ENCODE measurements around the gene SLC6A11. TPM values are rescaled to one million over a fixed set of nuclear protein-coding genes. Genes with fewer than 3 reads are reported as not detected.

SLC6A11 gene
- total RNA-seq, 1 donor from 2014 or later: 4.1 TPM

DNA sequence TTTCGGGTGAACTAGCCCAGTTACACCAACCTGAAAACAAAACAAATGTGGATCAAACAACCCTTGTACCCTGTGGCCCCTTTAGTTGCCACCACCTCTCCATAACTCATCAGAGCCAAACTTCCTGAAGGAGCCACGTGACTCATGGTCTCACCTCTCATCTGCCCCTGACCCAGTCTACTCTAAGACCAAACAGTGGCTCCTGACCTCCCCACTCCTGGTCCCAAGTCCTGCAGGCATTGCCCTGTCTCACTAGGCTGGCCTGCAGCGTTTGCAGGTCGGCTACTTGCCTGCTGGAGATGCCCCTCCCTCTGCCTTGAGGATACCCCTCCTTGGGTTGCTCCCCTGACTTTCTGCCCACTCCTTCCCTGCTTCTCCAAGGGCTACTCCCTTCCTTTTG is 23.1 kb downstream of the SLC6A11 start:
- DNase-seq (ENCODE audit: low spot score): no peak

DNA sequence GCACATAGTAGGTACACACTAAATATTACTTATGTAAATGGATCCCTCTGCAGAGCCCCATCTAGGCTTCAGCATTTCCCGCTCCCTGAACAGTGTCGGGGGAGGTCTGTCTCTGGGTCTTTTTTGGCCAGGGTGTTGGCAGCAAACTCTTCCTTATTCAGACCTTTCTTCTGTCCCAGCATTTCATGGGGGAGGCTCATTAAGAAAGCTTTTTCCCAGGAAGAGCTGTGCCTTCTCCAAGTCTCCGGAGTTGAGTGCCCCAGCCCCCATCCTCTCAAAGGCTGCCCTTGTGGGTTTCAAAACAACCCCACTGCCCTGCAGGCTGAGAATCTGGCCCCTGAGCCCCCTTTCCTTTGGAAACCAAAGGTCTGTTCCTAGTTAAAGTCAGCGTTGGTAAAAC is 25.1 kb downstream of the SLC6A11 start:
- DNase-seq (ENCODE audit: low spot score): no peak

DNA sequence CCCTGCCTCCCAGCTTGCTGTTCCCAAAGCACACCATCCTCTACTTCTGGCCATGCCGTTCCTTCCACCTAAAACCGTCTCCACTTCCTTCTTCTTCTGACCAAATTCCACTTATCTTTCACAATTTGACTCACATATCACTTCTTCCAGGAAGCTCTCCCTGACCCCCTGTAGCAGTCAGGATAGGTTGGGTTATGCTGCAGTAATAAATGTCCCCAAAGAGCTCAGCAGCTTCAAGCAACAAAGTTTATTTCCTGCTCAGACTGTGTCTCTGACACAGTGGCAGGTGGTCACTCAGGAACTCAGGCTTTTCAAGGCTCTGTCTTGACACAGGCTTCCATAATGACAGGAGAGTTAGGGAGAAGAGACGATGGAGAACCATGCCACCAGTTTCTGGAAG is 27.4 kb downstream of the SLC6A11 start:
- DNase-seq (ENCODE audit: low spot score): no peak

DNA sequence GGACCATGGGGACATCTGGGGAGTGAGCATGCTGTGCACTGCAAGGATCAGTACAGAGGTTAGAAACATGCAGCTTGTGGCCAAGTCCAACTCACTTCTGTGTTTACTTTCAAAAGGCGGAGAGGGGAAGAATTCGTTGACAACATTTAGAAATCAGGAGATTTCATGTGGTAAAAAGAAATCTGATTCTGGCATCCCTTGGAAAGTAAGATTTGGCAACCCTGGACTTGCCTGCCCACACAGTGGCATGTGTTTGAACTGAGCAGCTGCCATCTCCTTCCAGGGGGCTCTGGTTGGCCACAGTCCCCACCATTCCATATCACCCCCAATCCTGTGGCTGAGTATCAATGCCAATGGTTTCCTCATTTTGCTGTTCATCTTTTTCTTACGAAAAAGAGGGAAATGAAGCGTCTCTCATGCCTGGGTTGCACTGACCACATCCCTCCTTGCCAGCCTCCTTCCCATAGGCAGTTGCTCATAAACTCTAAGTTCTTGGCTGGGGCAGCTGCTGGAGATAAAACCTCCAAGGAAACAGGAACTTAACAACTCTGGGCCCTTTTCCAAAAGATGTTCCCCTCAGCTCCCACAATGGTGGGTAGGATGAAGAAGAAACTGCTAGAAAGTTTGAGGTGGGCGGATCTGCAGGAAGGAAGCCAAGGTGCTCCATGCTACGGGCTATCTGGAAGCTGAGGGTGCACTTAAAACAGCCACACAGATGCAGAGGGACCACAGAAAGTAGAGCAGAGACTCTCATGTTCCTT is 29.2 kb downstream of the SLC6A11 start:
- no peak for DNase-seq (ENCODE audit: low spot score)

DNA sequence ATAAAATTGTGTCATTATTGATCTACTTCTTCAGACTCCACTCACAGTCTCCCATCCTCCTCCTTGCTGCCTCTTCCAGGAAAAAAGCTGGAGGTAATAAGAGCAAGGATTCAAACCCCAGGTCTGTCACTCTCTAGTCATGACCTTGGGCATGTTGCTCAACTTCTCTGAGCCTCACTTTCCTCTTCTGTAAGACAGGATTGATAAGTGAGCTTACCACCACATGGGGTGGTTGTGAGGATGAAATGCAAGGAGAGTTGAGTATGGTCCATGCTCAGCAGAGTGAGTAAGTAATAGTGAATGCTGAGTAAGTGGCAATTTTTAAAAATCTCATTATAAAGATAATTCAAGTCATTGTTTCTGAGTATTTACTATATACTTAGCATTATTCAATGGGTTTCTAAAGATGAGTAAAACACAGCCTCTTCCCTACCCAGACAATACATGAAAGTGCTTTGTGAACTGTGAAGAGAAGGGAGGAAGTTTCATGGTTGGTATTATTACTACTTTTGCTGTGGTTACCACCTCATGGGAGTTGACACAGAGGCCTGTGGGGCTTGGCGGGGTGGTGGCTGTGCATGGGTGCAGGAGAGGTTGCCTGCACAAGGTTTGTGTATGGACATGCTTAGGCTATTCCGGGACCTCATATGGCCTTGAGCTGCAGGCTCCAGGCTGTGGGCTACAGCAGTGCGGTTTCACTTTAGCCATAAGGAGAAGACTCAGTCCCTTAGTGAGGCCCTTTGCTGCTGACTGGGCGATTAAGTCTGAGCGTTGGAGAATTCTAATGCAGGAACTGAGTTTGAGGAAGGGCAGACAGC is 30.0 kb downstream of the SLC6A11 start:
- DNase-seq (ENCODE audit: low spot score): no peak

DNA sequence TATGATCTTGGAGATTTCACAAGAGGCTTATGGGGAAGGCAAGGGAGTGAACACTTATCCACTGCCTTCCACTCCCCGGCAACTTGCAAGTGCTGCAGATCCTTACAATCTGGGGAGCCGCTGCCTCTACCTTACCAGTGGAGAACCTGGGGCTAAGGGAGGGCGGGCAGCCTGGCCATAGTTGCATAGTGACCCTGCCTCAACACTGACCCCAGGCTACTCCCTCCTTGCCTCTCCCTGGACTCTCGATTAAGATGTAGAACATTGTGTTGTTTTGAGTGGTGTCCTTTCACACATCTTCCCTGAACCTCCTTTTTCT is 30.6 kb downstream of the SLC6A11 start:
- no peak for DNase-seq (ENCODE audit: low spot score)

DNA sequence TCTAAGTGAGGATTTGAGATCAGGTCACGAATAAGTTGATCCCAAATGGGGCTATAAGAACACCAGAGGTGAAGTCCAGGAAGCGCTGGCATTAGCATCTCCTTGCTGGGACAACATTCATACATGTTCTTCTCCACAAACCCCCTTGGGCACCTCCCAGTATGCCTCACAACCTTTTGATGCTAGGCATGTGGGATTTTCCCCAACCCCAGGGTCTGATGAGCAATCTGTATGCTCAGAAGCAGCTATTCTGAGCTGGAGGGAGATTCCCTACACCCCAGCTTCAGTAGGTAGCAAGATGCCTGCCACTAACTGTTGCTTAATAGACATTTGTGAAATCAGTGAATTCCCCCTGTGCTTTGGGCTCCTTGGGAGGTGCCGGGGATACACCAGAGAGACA is 32.2 kb downstream of the SLC6A11 start:
- no peak for DNase-seq (ENCODE audit: low spot score)

DNA sequence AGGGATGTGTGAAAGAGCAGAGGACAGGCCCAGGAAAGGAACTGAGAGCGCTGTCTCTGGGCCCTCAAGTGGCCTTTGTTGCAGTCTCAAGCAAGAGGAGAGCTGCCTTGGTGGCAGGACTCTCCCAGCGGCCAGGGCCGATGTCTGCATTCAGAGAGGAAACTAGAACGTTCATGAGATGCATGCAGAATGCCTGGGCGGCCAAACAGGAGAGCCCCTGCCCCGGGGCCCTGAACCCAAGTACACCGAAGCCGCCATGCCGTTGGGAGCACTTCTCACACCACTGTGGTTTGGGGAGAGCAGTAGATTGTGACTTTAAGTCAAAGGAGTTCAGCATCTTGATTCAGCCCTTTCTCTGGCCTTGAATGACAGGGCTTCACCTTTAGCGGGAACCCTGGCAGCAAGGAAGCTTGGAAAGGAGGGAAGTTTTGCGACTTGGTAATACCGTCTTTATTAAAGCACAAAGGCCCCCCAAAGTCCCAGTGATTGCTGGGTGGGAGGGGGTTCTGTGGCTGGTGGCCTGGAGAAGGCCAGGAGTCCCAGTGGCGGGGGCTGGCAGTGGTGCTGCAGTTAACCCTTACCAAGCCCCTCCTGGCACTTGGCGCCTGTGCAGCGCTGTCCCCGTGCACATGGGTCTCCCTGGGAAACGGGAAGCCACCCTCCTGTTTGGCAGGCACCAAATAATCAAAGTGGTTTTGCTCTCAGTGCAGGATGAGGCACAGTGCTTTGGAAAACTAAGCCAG is 36.2 kb downstream of the SLC6A11 start:
- no peak for DNase-seq (ENCODE audit: low spot score)

DNA sequence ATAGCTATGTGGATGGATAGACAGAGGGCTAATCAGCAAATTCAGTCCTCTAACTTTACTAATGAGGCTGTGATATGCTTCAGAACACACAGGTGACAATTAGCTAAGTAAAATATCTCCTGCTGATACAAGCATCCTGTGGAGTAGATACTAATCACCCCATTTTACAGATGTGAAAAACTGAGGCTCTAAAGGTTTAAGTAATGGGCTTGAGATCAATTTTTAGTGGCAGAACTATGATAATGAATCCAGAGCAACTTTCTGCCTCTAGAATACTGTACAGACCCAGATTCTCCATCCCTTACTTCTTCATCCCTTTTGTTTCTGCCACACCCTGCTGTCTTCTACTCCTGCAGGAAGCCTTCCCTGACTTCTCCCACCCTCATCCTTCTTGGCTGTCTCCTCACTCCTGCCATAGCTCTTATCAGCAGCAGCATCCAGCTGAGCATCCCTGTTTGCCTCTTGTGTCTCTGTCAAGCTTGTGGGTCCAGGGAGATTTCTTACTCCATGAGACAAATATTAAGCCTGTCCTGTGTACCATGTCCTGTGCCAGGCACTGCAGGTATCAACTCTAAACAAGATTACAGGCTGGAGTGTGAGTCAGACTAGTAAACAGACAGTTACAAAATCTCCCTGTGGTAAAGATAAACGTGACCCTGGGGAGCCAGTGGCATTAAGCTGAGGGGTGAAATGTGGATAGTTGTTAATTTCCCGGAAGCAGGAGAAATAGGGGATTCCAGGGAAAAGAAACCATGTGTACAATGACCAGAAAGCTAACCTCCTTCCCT is 39.2 kb downstream of the SLC6A11 start:
- DNase-seq (ENCODE audit: low spot score): no peak

DNA sequence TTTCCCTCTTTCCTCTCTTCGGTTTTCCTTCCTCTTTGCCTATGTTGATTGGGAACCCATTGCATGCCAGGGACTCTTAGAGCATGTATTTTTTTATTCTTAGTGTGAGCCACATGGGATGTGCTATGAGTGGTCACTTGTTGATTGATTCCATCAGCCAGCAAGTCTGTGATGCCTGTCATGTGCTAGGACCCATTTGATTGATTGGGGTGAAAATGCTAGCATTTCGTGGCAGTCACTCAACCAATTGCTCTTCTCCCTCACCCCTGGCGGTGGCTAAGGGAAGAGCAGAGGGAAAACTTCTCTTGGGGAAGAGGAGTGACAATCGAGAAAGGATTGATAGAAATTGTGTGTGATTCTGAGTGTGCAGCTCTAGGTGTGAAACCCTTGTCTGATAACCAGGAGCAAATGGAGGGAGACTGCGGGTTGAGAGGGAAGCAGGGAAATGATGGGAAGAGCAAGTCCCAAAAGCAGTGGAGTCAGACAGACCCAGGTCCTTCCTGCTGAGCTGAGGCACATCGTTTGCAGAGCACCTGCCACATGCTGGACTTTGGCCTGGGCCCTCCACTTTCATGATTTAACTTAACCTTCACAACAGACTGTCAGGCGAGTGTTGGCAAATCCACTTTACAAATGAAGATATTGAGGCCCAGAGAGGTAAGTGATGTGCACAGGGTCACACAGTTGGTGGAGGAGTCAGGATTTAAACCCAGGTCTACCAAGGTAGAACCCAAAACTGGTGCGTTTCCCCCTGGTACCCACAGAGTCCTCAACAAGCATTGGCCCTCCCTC is 40.0 kb downstream of the SLC6A11 start:
- no peak for DNase-seq (ENCODE audit: low spot score)

DNA sequence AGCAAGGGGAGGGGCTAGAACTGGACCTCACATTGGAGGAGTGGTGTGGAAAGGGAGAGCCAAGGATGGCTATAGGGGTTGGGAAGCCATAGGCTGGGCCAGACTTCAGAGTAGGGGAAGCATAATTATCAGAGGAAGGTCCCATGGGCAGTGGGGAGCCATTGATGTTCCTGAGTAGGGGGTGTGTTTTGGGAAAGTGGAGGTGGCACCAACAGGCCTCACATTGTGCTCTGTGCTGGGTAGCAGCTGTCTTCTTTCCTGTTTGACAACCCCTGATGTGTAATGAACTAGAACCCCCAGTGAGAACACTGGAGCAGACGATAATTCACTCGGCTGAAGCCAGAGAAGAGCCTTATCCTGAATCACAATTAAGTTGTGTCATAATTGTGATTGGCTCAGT is 41.2 kb downstream of the SLC6A11 start:
- no peak for DNase-seq (ENCODE audit: low spot score)

DNA sequence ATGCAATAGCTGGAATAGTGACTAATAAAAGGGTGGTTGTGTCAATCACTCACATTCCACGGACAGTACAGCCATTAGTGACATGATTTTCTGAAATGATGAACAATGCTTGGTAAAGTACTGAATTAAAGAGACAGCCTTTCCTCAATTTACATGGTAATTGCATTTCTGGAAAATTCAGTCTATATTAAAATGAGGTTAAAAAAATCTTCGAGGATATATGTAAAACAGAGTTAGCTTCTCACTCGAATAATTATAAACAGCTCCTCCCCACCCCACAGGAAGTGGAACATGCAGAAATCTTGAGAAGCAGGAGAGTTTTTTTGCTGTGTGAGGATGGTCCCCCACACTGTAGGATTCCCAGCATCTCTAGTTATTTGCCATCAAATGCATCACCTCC is 42.1 kb downstream of the SLC6A11 start:
- DNase-seq (ENCODE audit: low spot score): no peak

DNA sequence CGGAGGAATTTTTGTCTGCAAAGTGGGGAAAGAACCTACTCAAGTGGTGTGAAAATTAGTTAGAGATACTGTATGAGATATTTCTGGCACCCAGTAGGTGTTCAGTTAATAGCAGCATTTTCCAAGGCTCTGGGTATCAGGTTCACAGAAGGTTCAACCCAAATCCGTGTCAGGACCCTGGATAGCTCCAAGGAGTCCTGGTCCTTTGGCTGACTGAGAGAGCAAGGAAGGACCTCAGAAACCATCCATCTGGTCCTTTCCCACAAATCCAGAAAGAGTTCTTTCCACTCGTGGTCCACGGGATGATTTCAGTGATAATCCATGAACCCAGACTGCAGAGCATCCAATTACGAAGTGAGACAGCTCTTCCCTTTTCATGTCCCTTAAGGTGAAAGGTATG is 51.4 kb downstream of the SLC6A11 start:
- DNase-seq (ENCODE audit: low spot score): no peak

DNA sequence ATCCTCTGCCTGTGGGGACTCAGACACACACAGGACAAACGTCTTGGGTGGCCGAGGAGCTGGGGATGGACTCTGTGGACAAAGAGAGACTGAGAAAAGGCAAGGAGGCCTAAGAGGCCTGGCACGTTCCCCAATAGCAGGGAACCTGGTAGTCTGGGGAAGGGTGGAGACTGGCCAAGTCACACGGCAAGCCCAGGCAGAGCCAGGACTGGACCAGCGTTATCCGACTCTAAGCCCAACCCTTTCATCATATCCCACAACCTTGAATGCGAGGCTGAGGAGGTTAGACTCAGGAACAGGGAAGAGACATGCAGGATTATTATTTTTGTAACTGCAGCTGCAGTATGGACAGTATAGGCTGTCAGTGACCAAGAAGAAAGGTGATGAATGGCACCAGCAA is 53.4 kb downstream of the SLC6A11 start:
- DNase-seq (ENCODE audit: low spot score): no peak

DNA sequence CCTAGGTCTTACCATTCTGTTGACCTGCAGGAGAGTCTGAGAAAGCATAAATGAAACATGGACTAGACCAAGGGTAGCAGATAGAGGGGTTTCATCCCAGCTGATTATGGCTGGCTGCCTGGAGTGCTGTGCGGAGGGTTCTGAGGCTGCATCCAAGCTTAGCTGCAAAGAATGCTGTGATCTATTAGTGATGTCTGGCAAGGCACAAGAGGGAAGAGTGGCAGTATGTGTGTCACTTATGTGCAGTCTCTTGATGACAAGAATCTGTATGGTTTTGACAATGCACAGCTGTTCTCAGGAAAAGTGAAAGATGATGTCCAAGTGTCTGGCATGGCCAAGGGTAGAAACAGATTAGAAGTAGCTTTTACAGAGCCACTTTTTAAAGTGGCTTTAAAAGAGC is 54.3 kb downstream of the SLC6A11 start:
- DNase-seq (ENCODE audit: low spot score): no peak

DNA sequence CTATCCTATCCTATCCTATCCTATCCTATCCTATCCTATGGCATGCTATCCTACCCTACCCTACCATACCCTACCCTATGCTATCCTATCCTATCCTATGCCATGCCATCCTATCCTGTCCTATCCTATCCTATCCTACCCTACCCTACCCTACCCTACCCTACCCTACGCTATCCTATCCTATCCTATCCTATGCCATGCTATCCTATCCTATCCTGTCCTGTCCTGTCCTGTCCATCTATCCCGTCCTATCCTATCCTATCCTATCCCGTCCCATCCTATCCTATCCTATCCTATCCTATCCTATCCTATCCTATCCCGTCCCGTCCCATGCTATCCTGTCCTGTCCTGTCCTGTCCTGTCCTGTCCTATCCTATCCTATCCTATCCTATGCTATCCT is 57.4 kb downstream of the SLC6A11 start:
- no peak for DNase-seq (ENCODE audit: low spot score)

DNA sequence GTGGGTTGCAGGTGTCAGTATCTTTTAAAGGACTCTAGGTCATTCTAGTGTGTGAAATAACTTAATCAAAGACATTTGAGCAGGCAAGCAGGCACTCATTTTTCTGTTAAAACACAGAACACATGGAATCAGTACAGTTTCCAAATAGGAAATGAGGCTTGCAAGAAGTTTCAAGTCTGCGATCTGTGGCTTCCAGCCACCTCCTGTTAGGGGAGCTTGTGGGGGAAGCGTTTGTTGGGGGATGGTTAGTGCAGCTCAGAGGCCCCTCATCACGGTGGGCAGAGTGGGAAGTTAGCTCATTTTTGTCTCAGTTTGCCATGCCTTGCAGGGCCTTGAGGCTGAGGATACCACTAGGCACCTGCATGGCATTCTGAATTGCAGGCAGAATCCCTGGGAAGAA is 59.9 kb downstream of the SLC6A11 start:
- no peak for DNase-seq (ENCODE audit: low spot score)

DNA sequence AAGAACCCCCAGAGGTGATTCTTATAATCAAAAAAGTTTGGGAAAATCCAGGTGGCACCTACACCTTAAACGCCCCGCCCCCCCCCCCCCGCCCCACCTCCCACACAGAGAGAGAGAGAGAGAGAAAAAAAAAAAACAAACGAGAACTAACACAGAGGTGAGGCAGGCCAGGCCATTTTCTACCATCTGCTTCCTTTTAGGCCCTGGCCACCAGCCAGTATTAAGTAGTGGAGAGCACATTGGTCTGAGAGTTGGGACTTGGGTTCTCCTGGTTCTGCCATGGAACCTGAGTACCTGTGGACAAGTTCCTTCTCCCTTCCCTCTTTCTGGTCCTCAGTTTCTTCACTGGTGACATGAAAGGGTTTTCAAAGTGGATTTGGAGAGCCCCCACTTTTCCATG is 60.6 kb downstream of the SLC6A11 start:
- no peak for DNase-seq (ENCODE audit: low spot score)

DNA sequence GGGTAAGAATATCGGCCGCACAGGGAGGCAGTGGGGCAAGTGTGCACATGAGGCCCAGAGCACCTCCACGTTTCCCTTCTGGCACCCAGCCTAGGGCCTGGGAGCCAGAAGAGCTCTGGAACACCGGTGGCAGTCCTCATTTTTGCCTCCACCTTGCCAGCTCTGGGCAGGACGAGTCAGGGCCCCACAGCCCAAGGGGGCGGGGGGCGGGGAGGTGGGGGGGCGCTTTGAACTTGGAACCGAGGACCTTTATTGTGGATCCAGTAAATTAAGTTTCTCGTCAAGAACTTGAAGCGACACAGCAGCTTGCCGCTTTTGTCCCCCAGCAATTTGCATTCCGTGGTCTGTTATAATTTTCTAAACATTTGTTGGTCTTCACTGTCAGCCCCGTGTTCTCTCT is 66.8 kb downstream of the SLC6A11 start:
- no peak for DNase-seq (ENCODE audit: low spot score)

DNA sequence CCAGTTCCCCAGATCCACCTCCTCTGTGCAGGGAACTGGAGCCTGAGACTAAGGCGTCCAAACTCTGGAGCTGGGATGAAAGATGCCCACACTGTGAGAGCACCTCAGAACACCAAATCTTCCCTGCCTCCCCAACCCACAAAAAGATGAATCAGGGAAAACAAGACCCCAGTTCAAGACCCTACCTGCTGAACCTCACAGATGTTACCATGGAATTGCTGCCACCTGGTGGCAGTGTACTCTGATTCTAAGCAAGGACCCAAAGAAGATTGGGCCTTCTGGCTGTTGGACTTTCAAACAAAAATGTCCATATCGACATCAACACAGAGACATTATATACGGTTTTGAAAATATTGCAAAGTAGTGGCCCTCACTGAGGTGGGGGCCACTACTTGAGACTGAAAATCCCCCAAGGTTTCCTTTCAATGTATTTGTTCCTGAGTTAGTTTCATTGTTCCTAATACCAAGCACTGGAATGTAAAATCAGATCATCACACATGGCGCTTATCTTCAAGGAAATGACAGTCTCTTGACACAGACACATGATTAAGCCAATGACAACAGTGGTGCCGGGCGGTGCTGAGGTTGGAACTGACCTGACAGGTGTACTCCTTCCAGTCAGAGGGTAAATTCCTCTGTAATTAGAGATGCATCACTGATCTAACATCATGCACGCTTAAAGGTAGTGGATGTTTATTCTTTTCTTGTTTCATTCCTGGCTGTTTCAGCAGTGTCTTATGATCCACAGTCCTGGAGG is 67.6 kb downstream of the SLC6A11 start:
- no peak for DNase-seq (ENCODE audit: low spot score)

Data from ureter (tissue), 1 donor.